ENCODE measurements around the gene MPP2. TPM values are rescaled to one million over a fixed set of nuclear protein-coding genes. Genes with fewer than 3 reads are reported as not detected.

The MPP2 gene
- polyA plus RNA-seq, 1 donor from 2014 or later = 25.5 TPM

DNA sequence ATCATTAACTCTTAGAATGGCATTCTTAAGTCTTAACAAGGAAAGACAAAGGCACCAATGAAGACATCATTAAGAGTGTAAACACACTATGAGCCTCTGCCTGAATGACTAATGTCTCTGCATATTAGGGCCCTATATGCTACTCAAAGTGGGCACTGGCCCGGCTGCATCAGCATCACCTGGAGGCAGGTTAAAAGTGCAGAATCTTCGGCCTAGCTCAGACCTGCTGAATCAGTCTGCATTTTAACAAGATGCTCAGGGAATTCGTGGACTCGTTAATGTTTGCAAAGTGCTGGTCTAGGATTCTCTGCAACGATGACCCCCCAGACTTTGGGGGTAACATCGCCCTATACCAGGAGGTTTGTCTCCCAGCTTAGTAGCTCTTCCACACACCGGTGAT, 81.1 kb downstream of the MPP2 start:
- Histone ChIP-seq H3K4me3 (ENCODE audit: low read length) (no peak overlapping the region), H3F3A (ENCODE audit: insufficient read depth, low read length, poor library complexity, severe bottlenecking) (no peaks in the 10 kb centered on the region), H3K36me3 (ENCODE audit: insufficient read depth, low read length) (no peaks in the 10 kb centered on the region), H3K9ac (ENCODE audit: low read length) (no peak overlapping the region), H2AFZ (ENCODE audit: low read depth, low read length) (no peak overlapping the region), H3K27ac (ENCODE audit: low read length) (no peak overlapping the region), H3K9me2 (ENCODE audit: insufficient read depth, low read length) (no peaks in the 10 kb centered on the region), H3K9me3 (ENCODE audit: low read length) (no peaks in the 10 kb centered on the region), H3K79me2 (replicated peaks; ENCODE audit: insufficient read depth, low read length) (no peaks in the 10 kb centered on the region), H3K4me2 (ENCODE audit: low read length) (no peak overlapping the region), H4K20me1 (ENCODE audit: insufficient read depth) (no peaks in the 10 kb centered on the region), H3K27me3 (ENCODE audit: insufficient read depth, low read depth, low read length) (no peaks in the 10 kb centered on the region)
- TF ChIP-seq EZH2 (IDR thresholded peaks at IDR 0.05; ENCODE audit: borderline replicate concordance, insufficient read depth, low read length, poor library complexity, severe bottlenecking) (no peak), TAF1 (IDR thresholded peaks at IDR 0.05; ENCODE audit: low read depth) (no peak), EP300 (conservative IDR thresholded peaks at IDR 0.05; ENCODE audit: poor library complexity, severe bottlenecking) (no peak), MXI1 (conservative IDR thresholded peaks at IDR 0.05; ENCODE audit: poor library complexity, severe bottlenecking) (no peak), POLR2AphosphoS5 (IDR thresholded peaks at IDR 0.05) (no peak), RAD21 (conservative IDR thresholded peaks at IDR 0.05) (no peak), SMC3 (conservative IDR thresholded peaks at IDR 0.05; ENCODE audit: poor library complexity) (no peak)
- TF ChIP-seq, protein P1, sequence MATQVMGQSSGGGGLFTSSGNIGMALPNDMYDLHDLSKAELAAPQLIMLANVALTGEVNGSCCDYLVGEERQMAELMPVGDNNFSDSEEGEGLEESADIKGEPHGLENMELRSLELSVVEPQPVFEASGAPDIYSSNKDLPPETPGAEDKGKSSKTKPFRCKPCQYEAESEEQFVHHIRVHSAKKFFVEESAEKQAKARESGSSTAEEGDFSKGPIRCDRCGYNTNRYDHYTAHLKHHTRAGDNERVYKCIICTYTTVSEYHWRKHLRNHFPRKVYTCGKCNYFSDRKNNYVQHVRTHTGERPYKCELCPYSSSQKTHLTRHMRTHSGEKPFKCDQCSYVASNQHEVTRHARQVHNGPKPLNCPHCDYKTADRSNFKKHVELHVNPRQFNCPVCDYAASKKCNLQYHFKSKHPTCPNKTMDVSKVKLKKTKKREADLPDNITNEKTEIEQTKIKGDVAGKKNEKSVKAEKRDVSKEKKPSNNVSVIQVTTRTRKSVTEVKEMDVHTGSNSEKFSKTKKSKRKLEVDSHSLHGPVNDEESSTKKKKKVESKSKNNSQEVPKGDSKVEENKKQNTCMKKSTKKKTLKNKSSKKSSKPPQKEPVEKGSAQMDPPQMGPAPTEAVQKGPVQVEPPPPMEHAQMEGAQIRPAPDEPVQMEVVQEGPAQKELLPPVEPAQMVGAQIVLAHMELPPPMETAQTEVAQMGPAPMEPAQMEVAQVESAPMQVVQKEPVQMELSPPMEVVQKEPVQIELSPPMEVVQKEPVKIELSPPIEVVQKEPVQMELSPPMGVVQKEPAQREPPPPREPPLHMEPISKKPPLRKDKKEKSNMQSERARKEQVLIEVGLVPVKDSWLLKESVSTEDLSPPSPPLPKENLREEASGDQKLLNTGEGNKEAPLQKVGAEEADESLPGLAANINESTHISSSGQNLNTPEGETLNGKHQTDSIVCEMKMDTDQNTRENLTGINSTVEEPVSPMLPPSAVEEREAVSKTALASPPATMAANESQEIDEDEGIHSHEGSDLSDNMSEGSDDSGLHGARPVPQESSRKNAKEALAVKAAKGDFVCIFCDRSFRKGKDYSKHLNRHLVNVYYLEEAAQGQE (IDR thresholded peaks at IDR 0.05; ENCODE audit: borderline replicate concordance) = no peak
- TF ChIP-seq, protein P2, sequence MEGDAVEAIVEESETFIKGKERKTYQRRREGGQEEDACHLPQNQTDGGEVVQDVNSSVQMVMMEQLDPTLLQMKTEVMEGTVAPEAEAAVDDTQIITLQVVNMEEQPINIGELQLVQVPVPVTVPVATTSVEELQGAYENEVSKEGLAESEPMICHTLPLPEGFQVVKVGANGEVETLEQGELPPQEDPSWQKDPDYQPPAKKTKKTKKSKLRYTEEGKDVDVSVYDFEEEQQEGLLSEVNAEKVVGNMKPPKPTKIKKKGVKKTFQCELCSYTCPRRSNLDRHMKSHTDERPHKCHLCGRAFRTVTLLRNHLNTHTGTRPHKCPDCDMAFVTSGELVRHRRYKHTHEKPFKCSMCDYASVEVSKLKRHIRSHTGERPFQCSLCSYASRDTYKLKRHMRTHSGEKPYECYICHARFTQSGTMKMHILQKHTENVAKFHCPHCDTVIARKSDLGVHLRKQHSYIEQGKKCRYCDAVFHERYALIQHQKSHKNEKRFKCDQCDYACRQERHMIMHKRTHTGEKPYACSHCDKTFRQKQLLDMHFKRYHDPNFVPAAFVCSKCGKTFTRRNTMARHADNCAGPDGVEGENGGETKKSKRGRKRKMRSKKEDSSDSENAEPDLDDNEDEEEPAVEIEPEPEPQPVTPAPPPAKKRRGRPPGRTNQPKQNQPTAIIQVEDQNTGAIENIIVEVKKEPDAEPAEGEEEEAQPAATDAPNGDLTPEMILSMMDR (IDR thresholded peaks at IDR 0.05; ENCODE audit: poor library complexity, severe bottlenecking) = no peak

DNA sequence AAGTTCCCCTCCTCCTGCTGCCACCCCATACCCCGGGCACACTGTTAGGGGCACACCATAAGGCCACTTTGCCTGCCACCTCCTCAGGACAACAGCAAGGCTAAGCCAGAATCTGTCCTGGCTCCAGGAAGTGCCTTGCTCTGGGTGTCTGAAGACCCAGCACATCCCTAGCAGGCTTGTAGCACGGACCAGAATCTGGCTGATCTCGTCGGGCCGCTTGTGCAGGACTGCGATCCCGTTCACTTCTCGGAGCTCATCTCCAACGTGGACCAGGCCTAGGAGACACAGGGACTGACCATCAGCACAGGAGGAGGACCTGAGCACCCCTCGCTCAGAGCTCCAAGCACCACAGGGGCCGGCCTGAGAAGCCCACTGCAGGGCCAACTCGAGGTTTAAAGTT, 81.8 kb downstream of the MPP2 start:
- Histone ChIP-seq H3K4me2 (ENCODE audit: low read length) (no peak overlapping the region), H3K27me3 (ENCODE audit: insufficient read depth, low read depth, low read length) (no peaks in the 10 kb centered on the region), H3K27ac (ENCODE audit: low read length) (no peak overlapping the region), H3K36me3 (ENCODE audit: insufficient read depth, low read length) (no peaks in the 10 kb centered on the region), H3F3A (ENCODE audit: insufficient read depth, low read length, poor library complexity, severe bottlenecking) (no peaks in the 10 kb centered on the region), H2AFZ (ENCODE audit: low read depth, low read length) (no peak overlapping the region), H3K9me3 (ENCODE audit: low read length) (no peaks in the 10 kb centered on the region), H3K9me2 (ENCODE audit: insufficient read depth, low read length) (no peaks in the 10 kb centered on the region), H4K20me1 (ENCODE audit: insufficient read depth) (no peaks in the 10 kb centered on the region), H3K4me3 (ENCODE audit: low read length) (no peak overlapping the region), H3K9ac (ENCODE audit: low read length) (no peak overlapping the region), H3K79me2 (replicated peaks; ENCODE audit: insufficient read depth, low read length) (no peaks in the 10 kb centered on the region)
- TF ChIP-seq, protein P1 (IDR thresholded peaks at IDR 0.05; ENCODE audit: borderline replicate concordance) = no peak
- no peak for TF ChIP-seq EZH2 (IDR thresholded peaks at IDR 0.05; ENCODE audit: borderline replicate concordance, insufficient read depth, low read length, poor library complexity, severe bottlenecking)
- no peak for TF ChIP-seq SMC3 (conservative IDR thresholded peaks at IDR 0.05; ENCODE audit: poor library complexity)
- no peak for TF ChIP-seq MXI1 (conservative IDR thresholded peaks at IDR 0.05; ENCODE audit: poor library complexity, severe bottlenecking)
- TF ChIP-seq, protein P2 (IDR thresholded peaks at IDR 0.05; ENCODE audit: poor library complexity, severe bottlenecking) = no peak
- no peak for TF ChIP-seq RAD21 (conservative IDR thresholded peaks at IDR 0.05)
- TF ChIP-seq TAF1 (IDR thresholded peaks at IDR 0.05; ENCODE audit: low read depth) = no peak
- TF ChIP-seq POLR2AphosphoS5 (IDR thresholded peaks at IDR 0.05) = no peak
- no peak for TF ChIP-seq EP300 (conservative IDR thresholded peaks at IDR 0.05; ENCODE audit: poor library complexity, severe bottlenecking)
